ENCODE data around the gene TOR1B. TPM values are rescaled to one million over a fixed set of nuclear protein-coding genes. Genes with fewer than 3 reads are reported as not detected.
A peak's percentile ranks its signal among the peaks of the same experiment; 100 is the strongest.

Gene TOR1B
- total RNA-seq, 1 experiment from 2014 or later = 19.0 TPM

GRCh38 chr9:129848712-129849441, 45.9 kb downstream of the TOR1B start:
- no TSS peak for BruUV-seq (replicated peaks)

More at GRCh38 chr9:129848712-129849441, 45.9 kb downstream of the TOR1B start:
- Histone ChIP-seq H3K4me3 (replicated peaks in 1 of 2; ENCODE audit: low read depth in 1 of 2, low read length in 2 of 2) (no peak overlapping the region), H2AFZ (ENCODE audit: low read depth, low read length, poor library complexity, severe bottlenecking) (no peak overlapping the region), H4K20me1 (ENCODE audit: insufficient read depth) (no peaks in the 10 kb centered on the region), H3K4me1 (ENCODE audit: control insufficient read depth in 1 of 2, insufficient read depth in 2 of 2, low read length in 2 of 2) (no peaks in the 10 kb centered on the region), H3K9ac (ENCODE audit: low read length) (no peak overlapping the region), H3K79me2 (ENCODE audit: insufficient read depth, low read length) (no peaks in the 10 kb centered on the region), H3K9me3 (ENCODE audit: control insufficient read depth in 1 of 2, insufficient read depth in 1 of 2, low read depth in 1 of 2, low read length in 2 of 2) (no peaks in the 10 kb centered on the region), H3K4me2 (ENCODE audit: low read length) (no peak overlapping the region), H3K27me3 (ENCODE audit: insufficient read depth, low read length) (no peaks in the 10 kb centered on the region), H3K27ac (ENCODE audit: low read depth, low read length) (no peak overlapping the region), H3K9me2 (ENCODE audit: insufficient read depth) (no peaks in the 10 kb centered on the region), H3K36me3 (ENCODE audit: control insufficient read depth in 1 of 2, insufficient read depth in 2 of 2, low read length in 2 of 2) (peaks cover 0 to 4% of the 10 kb centered on the region in 2 experiments; a peak in 1 of 4 replicates)
- DNase-seq (ENCODE audit: low read depth, low spot score) (no peak), ATAC-seq (0 out of 2 replicates have a peak, but pooled peaks have one; percentile 9)
- ChIA-PET RAD21 (ENCODE audit: low non-redundant PET in 1 of 2, low total read pairs in 2 of 2, uncharacterized antibody in 2 of 2, unreplicated experiment in 2 of 2) (no interaction called here), POLR2A (no interaction called here), CTCF (no interaction called here)
- intact Hi-C loops (cut with micrococcal nuclease) = no loop called here
- TF ChIP-seq EGR1 (IDR thresholded peaks at IDR 0.05; ENCODE audit: low read depth) = no peak
- TF ChIP-seq RAD21 (IDR thresholded peaks at IDR 0.05; ENCODE audit: low read depth) = no peak
- no peak for TF ChIP-seq MAX (IDR thresholded peaks at IDR 0.05)
- TF ChIP-seq YY1 (IDR thresholded peaks at IDR 0.05; ENCODE audit: extremely low read depth, insufficient replicate concordance, low read depth, low read length) = no peak
- TF ChIP-seq JUND (IDR thresholded peaks at IDR 0.05) = no peak
- no peak for TF ChIP-seq CEBPB (IDR thresholded peaks at IDR 0.05; ENCODE audit: low read depth)
- TF ChIP-seq CTCF (IDR thresholded peaks at IDR 0.05 in 2 of 3, conservative IDR thresholded peaks at IDR 0.05 in 1 of 3; ENCODE audit: borderline replicate concordance in 1 of 3, insufficient read depth in 1 of 3, low read depth in 2 of 3, low read length in 2 of 3) = no peak
- TF ChIP-seq SIN3A (IDR thresholded peaks at IDR 0.05; ENCODE audit: low read depth) = no peak
